HG02981 (cell line): Measurements from ENCODE around the gene DCAF16.
A peak's percentile ranks its signal among the peaks of the same experiment; 100 is the strongest.
"Not testable (repeated sequence)": the region's sequence is repeated elsewhere in the genome, so short reads cannot be mapped to it uniquely, and the experiment has no call there.

Experiments
- ATAC-seq: cut with Tn5 transposase; IDR thresholded peaks from one replicate; pipeline ENCODE4 v1.9.1; 2021; ENCODE audit warnings: mild to moderate bottlenecking, moderate library complexity; ENCODE audit not compliant: unreplicated experiment

The DCAF16 gene

DNA sequence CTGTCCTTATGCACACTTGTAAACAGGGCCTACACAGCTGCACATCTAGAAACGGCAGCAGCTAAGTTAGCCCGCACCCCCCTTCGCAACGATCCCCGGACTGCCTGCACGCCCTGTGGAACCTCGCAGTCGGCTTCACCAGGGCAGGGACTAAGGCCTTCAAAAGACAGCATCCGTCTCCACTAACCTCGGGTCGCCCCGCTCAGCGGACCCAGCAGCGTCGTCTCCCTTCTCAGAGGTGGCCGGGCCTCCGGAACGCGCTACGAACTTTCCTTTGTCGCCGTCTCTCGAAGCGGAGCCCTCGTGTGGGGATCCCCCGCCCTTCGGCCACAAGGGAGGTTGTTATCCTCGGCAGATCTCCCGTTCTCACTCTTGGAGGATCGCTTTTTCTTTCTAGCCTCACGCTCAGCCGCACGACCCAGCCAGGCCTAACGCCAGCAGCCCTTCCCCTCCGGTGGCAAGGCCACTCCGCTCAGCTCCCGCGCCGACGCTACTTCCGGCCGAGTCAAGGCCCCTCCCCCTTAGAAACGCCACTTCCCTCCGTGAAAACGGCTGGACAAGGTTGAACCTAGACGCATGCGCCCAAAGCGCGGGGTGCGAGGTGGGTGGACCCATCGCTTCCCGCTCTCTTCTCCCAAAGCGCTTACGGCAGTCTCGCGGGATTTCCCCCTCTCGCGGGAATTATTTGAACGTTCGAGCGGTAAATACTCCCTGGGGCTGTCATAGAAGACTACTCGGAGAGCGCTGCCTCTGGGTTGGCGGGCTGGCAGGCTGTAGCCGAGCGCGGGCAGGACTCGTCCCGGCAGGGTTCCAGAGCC, at the start of gene DCAF16, which contains the start of gene NCAPG:
Gene DCAF16, minus strand, starts transcription at position 498 of the 818 bp plus-strand sequence. CDS start 6,616 bp downstream, outside the sequence.
Gene NCAPG, plus strand, starts transcription at position 720 of the 818 bp plus-strand sequence. CDS start 99 bp downstream, outside the sequence.
- peak; percentile 89 for ATAC-seq

DNA sequence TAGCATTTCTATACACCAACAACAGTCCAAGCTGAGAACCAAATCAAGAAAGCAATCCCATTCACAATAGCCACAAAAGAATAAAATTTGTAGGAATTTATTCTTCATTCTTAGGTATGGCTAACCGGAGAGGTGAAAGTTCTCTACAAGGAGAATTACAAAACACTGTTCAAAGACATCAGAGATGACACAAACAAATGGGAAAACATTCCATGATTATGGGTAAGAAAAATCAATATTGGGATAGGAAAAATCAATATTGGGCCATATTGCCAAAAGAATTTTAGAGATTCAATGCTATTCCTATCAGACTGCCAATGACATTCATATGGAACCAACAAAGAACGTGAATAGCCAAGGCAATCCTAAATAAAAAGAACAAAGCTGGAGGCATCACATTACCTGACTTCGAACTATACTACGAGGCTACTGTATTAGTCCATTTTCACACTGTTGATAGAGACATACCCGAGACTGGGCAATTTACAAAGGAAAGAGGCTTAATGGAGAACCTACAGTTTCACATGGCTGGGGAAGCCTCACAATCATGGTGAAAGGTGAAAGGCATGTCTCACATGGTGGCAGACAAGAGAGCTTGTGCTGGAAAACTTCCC, 49.3 kb upstream of the DCAF16 start:
- no peak for ATAC-seq

DNA sequence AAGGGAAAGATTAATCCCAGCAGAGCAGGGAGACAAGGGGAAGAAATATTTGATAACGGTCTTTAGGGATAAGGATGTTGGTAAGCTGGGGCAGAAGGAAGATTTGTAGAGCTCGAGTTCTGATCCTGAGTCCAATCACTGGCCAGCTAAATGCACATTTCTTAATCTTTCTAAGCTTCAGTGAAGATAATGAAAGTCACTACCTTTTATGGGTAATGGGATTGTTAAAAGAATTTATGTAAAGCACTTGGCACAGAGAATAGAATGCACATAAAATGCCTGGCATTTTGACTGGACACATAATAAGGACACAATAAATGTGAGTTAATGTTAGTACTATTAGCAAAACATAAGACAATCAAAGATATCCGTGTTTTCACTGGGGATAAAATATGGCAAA, 43.5 kb upstream of the DCAF16 start:
- ATAC-seq = no peak

DNA sequence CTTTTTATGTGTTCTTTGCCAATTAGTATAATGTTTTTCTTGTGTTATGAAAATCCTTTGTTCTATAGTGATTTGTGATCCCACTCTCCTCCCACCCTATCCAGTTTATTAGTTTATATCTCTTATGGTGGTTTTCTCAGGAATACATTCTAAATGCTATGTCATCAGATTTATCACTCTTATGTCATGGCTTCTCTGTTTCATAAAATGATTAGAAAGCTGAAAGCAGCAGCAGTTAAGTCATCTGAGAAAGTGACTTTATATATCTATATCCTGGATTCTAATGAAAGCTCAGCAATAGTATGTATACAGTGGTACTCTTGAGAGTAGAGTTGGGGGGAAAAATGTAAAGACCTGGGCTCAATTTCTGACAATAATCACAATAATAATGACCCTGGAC, 41.4 kb upstream of the DCAF16 start:
- no peak for ATAC-seq

DNA sequence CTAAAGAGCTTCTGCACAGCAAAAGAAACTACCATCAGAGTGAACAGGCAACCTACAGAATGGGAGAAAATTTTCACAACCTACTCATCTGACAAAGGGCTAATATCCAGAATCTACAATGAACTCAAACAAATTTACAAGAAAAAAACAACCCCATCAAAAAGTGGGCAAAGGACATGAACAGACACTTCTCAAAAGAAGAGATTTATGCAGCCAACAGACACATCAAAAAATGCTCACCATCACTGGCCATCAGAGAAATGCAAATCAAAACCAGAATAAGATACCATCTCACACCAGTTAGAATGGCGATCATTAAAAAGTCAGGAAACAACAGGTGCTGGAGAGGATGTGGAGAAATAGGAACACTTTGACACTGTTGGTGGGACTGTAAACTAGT, 39.7 kb upstream of the DCAF16 start:
- ATAC-seq = not testable (repeated sequence)

DNA sequence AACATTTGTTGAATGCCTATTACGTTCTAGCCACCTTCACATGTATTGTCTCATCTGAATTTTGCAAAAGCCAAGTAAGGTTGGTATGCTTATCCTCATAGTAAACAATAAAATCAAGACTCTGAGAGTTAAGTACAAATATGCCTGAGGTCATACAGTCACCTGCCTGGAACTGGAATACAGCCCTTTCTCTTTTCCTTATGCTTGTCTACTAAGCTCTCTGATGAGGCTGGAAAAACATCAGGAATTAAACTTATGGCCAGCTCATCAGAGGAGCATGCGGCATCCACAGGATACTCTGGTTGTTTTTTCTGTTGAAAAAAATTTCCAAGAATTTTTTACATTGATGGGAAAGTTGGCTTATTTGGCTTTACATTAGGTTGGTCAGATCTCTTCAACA, 35.7 kb upstream of the DCAF16 start:
- ATAC-seq = no peak

DNA sequence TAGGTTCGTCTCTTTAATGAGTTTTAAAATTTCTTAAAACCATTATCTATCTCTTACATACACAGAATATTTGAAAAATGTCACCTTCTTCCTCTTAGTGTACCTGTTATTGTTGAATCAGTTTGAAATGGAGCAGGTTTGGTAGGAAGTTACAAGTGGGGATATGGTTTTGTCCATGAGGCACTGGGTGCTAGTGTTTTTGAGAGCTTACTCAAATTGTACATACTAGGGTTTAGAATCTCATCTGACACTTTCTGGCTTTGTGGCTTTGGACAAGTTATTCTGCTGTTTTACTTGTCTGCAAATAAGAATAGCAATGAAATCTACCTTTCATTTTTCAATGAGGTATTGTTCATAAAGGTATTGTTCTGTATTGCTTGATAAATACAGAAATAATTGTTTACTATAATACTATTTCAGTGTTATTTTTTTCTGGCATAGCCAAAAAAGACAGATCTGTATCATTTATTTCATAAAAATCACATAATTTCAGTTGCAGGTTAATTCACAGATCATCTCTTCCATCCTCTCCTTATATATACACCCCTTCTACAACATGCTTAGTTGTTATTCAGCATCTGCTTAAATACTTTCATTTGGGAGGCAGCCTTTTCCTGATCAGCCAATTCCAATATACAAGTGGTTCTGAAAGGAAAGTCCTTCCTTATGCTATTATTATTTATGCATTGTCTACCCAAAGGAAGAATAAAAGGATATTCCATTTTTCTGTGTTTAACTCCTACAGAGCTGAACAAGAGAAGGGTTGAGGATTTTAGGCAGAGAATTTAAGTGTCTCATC, 13.5 kb upstream of the DCAF16 start:
- ATAC-seq = no peak

DNA sequence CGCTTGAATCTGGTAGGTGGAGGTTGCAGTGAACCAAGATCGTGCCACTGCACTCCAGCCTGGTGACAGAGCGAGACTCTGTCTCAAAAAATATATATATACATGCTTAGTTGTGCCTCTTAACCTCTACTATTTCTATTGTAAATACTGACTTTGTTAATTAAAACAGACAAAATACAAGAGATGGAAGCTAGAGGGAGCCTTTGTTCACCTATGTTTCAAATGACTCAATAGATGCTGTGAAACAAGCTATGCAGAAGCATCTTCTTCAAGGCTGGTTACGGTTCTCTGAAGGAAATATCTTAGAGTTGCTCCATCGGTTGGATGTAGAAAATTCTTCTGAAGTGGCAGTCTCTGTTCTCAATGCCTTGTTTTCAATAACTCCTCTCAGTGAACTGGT, 6.5 kb upstream of the DCAF16 start:
- peak; percentile 83 for ATAC-seq

DNA sequence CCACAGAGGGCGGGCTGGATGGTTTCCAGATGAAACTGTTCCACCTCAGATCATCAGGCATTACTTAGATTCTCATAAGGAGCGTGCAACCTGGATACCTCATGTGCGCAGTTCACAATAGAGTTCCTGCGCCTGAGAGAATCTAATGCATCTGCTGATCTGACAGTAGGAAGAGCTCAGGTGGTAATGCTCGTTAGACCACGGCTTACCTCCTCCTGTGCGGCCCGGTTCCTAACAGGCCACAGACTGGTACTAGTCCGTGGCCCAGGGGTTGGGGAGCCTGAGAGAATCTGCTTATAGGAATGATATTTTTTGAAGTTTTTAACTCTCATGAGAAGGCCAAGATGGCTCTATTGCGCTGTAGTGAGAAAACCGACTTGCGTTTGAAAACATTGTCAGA, 5.6 kb upstream of the DCAF16 start:
- ATAC-seq = no peak

DNA sequence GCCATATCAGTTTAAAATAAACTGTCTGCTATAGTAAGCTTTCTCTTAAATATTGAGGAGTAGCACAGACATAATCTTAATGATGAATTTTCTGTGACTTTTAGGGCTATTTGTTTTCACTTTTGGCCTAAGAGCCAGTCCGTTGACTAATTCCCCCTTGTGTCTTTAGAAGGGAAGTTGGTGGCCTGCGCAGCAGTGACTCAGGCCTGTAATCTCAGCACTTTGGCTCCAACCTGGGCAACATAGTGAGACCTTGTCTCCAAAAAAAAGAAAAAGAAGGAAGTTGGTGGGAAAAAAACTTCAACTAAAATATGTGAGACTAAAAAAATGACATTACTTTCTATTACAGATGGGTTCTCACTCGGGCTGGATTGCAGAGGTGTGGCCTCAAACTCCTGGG, 3.6 kb upstream of the DCAF16 start:
- no peak for ATAC-seq

DNA sequence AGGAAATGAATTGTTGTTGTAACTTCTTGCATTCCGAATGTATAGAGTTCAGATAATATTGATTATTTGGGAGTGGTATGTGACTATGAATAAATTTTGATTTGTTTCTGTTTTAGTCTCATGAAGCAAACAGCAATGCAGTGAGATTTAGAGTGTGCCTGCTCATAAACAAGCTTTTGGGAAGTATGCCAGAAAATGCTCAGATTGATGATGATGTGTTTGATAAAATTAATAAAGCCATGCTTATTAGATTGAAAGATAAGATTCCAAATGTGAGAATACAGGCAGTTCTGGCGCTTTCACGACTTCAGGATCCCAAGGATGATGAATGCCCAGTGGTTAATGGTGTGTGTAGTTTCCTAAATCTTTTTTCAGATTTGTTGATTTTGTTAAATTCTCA, 2.2 kb upstream of the DCAF16 start:
- no peak for ATAC-seq

DNA sequence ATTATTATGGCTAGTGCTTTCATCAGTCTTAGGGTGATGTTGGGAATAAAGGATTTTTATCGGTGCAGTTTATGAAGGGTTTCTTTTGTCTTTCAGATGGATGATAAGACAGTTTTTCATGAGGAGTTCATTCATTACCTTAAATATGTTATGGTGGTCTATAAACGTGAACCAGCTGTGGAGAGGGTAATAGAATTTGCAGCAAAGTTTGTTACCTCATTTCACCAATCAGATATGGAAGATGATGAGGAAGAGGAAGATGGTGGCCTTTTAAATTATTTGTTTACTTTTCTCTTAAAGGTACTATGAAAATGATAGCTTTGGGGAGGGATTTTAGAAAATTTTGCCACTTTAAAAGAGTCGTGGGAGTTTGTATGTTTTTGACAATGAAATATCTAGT, 1.6 kb upstream of the DCAF16 start:
- no peak for ATAC-seq

DNA sequence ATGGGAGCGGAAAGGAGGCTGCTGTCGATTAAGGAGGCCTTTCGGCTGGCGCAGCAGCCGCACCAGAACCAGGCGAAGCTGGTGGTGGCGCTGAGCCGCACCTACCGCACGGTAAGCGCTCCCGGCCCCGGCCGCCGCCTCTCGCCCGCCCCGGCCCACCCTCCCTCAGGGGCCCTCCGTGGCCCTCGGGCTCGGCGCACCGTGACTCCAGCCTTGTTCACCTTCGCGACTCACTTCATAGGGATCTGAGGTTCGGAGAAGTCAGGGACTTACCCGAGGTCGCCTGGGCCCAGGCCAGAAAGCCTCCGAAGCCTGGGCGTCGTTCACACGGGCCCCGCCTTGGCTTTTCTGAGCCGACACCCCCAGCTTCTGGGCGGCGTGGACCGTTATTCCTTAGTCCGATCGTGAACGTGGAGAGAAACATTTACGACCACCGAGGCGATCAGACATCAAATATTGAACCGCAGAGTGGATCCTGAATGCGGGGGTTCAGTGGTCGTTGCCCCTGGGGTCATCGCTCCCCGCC, 584 bp upstream of the DCAF16 start:
- peak; percentile 19 for ATAC-seq

DNA sequence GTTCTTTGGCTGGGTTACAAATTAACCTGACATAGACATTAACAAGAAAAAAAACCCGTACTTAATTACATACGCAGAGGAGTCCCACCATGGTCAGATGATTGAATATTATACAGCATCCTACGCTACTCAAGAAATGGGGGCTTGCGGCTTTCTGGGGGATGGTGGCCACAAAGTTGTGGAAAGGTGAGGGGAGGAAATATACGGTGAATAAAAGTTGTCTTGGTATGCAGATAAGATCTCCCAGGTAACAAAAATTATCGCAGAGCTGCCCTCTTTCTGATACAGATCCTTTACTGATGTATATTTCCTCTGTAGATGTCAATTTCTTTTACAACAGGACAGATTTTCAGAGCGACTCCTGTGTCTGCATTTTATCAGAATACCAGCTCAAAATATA, 890 bp downstream of the DCAF16 start:
- no peak for ATAC-seq

DNA sequence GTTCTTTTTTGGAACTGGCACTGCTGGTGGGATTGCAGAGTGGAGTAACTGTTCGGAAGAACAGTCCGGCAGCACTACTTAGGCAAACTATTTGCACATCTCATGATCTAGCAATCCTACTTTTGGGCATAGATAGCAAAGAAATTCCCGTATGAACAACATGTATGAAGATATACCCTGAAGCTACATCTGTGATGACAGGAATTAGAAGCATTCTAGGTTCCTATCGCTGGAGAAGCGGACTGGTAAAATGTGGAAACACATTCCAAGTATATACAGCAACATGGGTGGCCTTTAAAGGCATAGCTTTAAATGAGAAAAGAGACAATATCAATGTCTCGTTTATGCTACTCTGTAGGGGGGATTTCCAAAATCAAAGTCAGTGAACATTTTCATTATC, 3.1 kb downstream of the DCAF16 start:
- no peak for ATAC-seq

DNA sequence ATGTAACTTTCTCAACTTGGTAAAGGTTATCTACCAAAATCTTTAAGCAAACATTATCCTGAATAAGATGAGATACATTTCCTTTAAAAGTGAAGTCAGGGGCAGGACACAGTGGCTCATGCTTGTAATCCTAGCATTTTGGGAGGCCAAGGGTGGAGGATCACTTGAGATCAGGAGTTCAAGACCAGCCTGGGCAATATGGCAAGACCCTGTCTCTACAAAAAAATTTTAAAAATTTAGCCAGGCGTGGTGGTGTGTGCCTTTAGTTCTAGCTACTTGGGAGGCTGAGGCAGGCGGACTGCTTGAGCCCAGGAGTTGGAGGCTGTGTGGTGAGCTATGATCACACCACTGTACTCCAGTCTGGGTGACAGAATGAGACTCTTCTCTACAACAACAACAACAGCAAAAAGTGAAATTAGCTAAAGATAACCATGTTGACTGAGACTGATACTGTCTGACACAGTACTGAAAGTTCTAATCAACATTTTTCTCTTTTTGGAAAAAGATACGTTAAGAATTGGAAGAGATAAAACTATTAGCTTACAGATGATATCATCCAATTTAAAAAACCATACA, 4.9 kb downstream of the DCAF16 start:
- no peak for ATAC-seq

DNA sequence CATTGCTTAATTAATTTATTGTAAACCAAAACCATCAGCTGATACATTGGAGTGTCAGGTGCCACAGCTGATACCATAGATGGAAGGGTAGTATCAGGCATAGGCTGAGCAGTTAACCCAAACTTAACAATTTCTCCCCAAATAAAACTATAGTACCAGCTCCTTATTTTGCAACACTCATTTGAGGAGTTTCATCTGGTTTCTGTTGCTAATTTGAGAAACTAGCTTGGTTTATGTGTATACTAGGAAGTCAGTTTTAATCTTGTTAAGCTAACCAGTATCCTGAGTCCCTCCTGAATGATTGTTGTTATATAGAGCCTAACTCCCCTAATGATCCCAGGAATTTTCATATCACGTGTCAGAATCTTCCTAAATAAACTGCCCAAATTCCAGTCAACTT, 12.7 kb downstream of the DCAF16 start:
- ATAC-seq = no peak

DNA sequence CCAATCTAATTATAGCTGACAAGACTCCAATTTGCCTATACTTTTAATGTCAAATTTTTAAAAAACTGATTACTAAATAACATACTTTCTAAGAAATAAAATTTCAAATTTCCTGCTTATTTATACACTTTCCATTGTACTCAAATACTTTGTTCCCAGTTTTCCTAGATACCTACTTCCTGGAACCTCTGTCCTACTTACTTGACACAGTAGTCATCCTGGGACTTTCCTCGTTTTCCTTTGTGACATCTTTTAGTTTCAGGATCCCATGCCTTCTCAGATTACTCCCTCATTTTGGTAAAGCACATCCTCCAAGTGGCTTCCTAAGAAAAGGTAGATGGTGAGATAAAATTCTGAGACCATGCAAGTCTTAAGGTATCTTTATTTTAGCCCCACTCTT, 15.8 kb downstream of the DCAF16 start:
- no peak for ATAC-seq

DNA sequence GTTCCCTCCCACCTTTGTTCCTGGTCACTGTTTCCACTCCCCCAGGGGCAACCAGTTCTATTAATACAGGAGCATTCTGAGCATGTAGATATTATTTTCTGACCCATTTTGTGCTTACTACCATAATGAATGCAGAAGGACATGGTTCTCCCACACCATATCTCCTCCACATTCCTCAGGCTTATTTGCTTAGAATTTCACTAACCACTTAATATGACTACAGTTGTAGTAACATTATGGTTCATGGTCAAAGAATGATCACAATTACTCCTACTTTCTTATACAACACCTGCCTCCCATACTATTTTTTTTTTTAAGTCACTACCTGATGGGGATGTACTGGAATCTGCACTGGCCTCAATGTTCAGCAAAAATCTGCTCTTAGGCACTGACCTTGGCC, 21.6 kb downstream of the DCAF16 start:
- no peak for ATAC-seq

DNA sequence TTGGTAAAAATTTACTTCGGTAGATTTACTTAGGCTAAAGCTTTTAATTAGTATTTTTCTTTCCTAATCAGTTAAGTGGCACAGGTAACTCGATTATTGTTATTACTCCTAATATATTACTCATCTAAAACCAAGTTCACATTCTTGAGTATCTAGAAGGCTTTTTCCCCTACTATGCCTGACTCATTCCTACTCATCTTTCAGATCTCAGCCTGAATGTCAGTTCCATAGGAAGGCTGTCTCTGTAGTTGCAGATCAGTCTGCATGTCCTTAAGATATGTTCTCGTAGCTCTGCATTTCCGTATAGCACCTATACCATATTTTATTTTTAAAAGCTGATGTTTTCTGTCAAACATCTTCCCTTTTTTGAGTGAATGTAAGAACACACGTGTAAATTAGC, 23.2 kb downstream of the DCAF16 start:
- no peak for ATAC-seq

DNA sequence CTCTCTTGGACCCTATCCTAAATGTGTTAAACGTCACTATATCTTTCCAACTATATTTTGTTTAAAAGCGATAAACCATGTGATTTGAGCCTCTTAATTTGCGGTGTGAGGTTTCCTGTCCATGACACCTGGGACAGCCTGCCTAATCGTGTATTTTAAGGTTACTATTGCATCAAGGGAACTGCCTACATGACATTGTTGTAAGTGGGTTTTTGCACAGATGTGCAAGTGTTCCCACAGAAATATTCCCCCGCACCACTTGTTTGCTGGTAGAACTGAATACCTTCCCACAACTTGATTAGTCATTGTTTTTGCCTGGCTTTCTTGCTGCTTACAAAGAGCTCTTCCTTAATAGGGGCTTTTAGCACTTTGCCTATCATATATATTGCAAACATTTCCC, 24.0 kb downstream of the DCAF16 start:
- ATAC-seq = no peak
